Uterus (tissue), 2 donors: Measurements from ENCODE around the gene UXS1.

Experiments
- POLR2A ChIP-seq, 2 donors: fragments of 450-650 bp; IDR thresholded peaks; one replicate each; pipeline ENCODE4 v1.6.1; 2016; ENCODE audit warnings: antibody characterized with exemption in 2 of 2, mild to moderate bottlenecking in 1 of 2, moderate library complexity in 1 of 2
- TF ChIP-seq, protein P1 (sequence below), 4 experiments: fragments of 200-600 bp in 2 of 4; fragments of 450-650 bp in 2 of 4; sonication (generic) in 2 of 4; IDR thresholded peaks; one replicate each; pipeline ENCODE4 v1.5.1; 2016 to 2019; ENCODE audit warnings: antibody characterized with exemption in 4 of 4, mild to moderate bottlenecking in 2 of 4, moderate library complexity in 1 of 4

DNA sequence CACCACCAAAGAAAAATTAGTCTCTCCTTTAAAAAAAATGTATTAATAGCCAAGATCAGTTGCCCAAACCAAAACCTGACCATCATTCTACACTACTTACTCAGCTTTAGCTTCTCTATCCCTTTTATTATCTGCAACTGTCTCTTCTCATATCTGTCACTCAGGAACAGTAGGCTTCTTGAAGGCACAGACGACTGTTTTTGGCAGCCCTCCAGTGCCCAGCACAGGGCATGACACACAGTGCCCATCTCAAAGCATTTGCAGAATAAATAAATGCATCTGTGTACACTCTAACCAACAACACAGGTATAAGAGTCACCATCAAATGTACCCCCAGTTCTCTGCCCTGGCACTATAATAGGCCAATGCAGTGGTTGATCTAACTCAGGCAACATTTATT is 117.2 kb downstream of the UXS1 start:
- TF ChIP-seq, protein P1, sequence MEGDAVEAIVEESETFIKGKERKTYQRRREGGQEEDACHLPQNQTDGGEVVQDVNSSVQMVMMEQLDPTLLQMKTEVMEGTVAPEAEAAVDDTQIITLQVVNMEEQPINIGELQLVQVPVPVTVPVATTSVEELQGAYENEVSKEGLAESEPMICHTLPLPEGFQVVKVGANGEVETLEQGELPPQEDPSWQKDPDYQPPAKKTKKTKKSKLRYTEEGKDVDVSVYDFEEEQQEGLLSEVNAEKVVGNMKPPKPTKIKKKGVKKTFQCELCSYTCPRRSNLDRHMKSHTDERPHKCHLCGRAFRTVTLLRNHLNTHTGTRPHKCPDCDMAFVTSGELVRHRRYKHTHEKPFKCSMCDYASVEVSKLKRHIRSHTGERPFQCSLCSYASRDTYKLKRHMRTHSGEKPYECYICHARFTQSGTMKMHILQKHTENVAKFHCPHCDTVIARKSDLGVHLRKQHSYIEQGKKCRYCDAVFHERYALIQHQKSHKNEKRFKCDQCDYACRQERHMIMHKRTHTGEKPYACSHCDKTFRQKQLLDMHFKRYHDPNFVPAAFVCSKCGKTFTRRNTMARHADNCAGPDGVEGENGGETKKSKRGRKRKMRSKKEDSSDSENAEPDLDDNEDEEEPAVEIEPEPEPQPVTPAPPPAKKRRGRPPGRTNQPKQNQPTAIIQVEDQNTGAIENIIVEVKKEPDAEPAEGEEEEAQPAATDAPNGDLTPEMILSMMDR (IDR thresholded peaks at IDR 0.05): no peak
- no peak for TF ChIP-seq POLR2A (IDR thresholded peaks at IDR 0.05)
